NCI-H1092 treated with DMSO at 0.1 percent for 48 hours (cell line): Measurements from ENCODE around the gene RNF222.

Experiments used
- DNase-seq: peaks from one replicate; lab custom pipeline; 2025; lab: John Stamatoyannopoulos, UW

RNF222 gene

DNA sequence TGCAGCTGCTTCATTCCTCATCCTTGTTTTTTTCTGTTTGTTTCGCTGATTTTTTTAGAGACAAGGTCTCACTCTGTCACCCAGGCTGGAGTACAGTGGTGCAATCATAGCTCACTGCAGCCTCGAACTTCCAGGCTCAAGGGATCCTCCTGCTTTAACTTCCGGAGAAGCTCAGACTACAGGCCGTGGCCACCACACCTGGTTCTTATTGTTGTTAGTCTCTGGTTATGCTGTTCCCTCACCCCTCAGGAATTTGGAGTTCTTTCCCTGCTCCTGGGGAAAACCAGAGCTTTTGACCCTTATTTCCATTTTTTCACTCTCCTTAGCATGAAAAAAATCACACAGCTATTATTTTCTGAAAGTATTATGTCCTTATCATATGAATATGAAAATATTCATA lies 56.2 kb downstream of the RNF222 start:
- DNase-seq: no peak
